8988T (cell line): ENCODE data around the gene INTS6L.

Experiments used
- DNase-seq: peaks from one replicate; pipeline ENCODE4 v3.0.0; 2011

INTS6L gene

GRCh38 chrX:135520553-135521404 lies at the start of gene INTS6L:
Gene INTS6L (plus strand): TSS chrX:135520660. CDS start chrX:135520993, 333 bp downstream.
- no peak for DNase-seq

- no peak for DNase-seq
Measured at GRCh38 chrX:135476378-135476777, 44.1 kb upstream of the INTS6L start.

- no peak for DNase-seq
Measured at GRCh38 chrX:135477576-135477975, 42.9 kb upstream of the INTS6L start.

GRCh38 chrX:135480076-135480475 lies 40.4 kb upstream of the INTS6L start:
- DNase-seq = no peak

GRCh38 chrX:135481696-135482179 lies 38.7 kb upstream of the INTS6L start:
- DNase-seq = no peak

- DNase-seq = no peak
Measured at GRCh38 chrX:135484641-135485289, 35.7 kb upstream of the INTS6L start.

- DNase-seq = no peak
Measured at GRCh38 chrX:135489542-135489941, 30.9 kb upstream of the INTS6L start.

GRCh38 chrX:135490979-135491514 lies 29.4 kb upstream of the INTS6L start:
- no peak for DNase-seq

- no peak for DNase-seq
Measured at GRCh38 chrX:135494453-135494852, 26.0 kb upstream of the INTS6L start.

GRCh38 chrX:135497736-135498135 lies 22.7 kb upstream of the INTS6L start:
- no peak for DNase-seq

- no peak for DNase-seq
Measured at GRCh38 chrX:135498236-135498635, 22.2 kb upstream of the INTS6L start.

- no peak for DNase-seq
Measured at GRCh38 chrX:135505351-135505750, 15.1 kb upstream of the INTS6L start.

GRCh38 chrX:135509885-135510284 lies 10.6 kb upstream of the INTS6L start:
- DNase-seq = no peak

- DNase-seq = no peak
Measured at GRCh38 chrX:135512508-135513129, 7.8 kb upstream of the INTS6L start.

- no peak for DNase-seq
Measured at GRCh38 chrX:135513130-135513515, 7.3 kb upstream of the INTS6L start.

GRCh38 chrX:135516376-135516775 lies 4.1 kb upstream of the INTS6L start:
- DNase-seq = no peak

- DNase-seq = no peak
Measured at GRCh38 chrX:135518161-135518560, 2.3 kb upstream of the INTS6L start.

GRCh38 chrX:135520022-135520552 lies 373 bp upstream of the INTS6L start:
- DNase-seq = no peak

GRCh38 chrX:135521405-135522131 lies 1.1 kb downstream of the INTS6L start:
- no peak for DNase-seq

GRCh38 chrX:135522132-135522530 lies 1.7 kb downstream of the INTS6L start:
- DNase-seq = no peak

GRCh38 chrX:135522878-135523693 lies 2.6 kb downstream of the INTS6L start:
- no peak for DNase-seq

GRCh38 chrX:135528254-135528653 lies 7.8 kb downstream of the INTS6L start:
- no peak for DNase-seq
